ENCODE results near the gene HTT. TPM values are rescaled to one million over a fixed set of nuclear protein-coding genes. Genes with fewer than 3 reads are reported as not detected.

HTT gene
- total RNA-seq, 6 experiments from 2014 or later = 25.5 to 37.8 (median 30.3) TPM

DNA sequence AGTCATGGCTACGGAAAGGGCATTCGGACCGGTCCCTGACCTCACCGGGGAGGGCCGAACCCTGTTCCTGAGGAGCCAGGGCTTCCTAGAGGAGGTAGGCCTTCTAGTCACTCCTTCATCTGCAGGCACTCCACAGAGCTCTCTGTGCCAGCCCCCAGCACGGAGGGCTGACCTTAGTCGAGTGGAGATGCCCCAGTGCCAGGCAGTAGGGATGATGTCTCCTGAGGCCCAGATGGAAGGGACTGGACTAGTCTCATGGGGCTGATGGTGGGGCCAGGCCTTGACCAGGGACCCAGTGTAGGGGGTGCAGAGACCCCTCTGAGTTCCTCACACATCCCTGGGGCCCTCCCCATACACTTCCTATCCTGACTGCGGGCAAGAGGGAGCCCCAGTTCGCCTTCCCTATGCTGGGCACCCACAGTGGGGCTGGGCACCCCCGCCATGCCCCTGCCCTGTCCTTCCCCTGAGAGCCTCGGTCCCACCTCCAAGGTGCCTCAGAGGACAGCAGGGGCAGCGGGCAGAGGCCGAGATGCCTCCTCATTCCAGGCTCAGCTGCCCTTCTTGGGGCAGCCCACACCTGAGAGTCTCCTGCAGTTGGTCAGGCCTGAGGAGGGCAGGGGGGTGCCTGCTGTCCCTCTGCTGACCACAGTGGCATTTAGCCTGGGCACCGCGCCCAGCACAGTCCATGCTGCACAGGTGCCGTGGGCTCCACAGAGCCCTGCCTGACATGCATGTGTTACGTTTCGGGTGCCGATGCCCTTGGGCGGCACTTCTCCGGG, 173.1 kb downstream of the HTT start:
- DNase-seq = no peak
- intact Hi-C loops (cut with DNase I) = no loop called here
- no peak overlapping the region for H3K4me3 ChIP-seq

DNA sequence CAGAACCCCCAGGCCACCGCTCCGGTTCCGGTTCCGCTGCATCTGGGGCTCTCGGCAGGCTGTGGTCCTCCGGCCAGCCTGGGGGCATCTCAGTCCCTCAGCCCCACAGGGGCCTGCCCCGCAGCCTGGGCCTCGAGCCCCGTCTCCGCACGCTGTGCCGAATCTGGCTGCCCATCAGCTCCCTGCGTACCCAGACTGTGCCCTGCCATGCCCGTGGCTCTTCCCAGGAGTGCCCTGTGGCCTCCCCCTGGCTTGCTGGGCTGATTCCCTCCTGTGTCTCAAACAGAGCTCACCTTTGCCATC, 173.6 kb downstream of the HTT start:
- TF ChIP-seq POLR2A (IDR thresholded peaks at IDR 0.05) = no peak
- TF ChIP-seq, protein P1, sequence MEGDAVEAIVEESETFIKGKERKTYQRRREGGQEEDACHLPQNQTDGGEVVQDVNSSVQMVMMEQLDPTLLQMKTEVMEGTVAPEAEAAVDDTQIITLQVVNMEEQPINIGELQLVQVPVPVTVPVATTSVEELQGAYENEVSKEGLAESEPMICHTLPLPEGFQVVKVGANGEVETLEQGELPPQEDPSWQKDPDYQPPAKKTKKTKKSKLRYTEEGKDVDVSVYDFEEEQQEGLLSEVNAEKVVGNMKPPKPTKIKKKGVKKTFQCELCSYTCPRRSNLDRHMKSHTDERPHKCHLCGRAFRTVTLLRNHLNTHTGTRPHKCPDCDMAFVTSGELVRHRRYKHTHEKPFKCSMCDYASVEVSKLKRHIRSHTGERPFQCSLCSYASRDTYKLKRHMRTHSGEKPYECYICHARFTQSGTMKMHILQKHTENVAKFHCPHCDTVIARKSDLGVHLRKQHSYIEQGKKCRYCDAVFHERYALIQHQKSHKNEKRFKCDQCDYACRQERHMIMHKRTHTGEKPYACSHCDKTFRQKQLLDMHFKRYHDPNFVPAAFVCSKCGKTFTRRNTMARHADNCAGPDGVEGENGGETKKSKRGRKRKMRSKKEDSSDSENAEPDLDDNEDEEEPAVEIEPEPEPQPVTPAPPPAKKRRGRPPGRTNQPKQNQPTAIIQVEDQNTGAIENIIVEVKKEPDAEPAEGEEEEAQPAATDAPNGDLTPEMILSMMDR (IDR thresholded peaks at IDR 0.05) = no peak
- DNase-seq (no peak), ATAC-seq (no peak)
- Histone ChIP-seq H3K27ac (no peak overlapping the region), H3K9me3 (no peaks in the 10 kb centered on the region), H3K4me1 (no peaks in the 10 kb centered on the region), H3K36me3 (no peaks in the 10 kb centered on the region), H3K27me3 (no peaks in the 10 kb centered on the region), H3K4me3 (no peak overlapping the region)
- WGBS (ENCODE audit: insufficient coverage, low coverage, low lambda C conversion rate, missing lambda C conversion rate) = no CpG with 5 or more reads among the region's 14 CpGs
- intact Hi-C loops (cut with DNase I) = no loop called here

More for the DNA sequence above, 173.1 kb downstream of the HTT start:
- Histone ChIP-seq H3K4me1 (no peaks in the 10 kb centered on the region), H3K36me3 (no peaks in the 10 kb centered on the region), H3K27me3 (no peaks in the 10 kb centered on the region), H3K27ac (no peak overlapping the region), H3K9me3 (no peaks in the 10 kb centered on the region)
- no peak for TF ChIP-seq POLR2A (IDR thresholded peaks at IDR 0.05)
- TF ChIP-seq, protein P1 (IDR thresholded peaks at IDR 0.05) = no peak
- no peak for ATAC-seq
- WGBS (ENCODE audit: insufficient coverage, low coverage, low lambda C conversion rate, missing lambda C conversion rate) = 60% methylated on average over 1 of the region's 21 CpGs

DNA sequence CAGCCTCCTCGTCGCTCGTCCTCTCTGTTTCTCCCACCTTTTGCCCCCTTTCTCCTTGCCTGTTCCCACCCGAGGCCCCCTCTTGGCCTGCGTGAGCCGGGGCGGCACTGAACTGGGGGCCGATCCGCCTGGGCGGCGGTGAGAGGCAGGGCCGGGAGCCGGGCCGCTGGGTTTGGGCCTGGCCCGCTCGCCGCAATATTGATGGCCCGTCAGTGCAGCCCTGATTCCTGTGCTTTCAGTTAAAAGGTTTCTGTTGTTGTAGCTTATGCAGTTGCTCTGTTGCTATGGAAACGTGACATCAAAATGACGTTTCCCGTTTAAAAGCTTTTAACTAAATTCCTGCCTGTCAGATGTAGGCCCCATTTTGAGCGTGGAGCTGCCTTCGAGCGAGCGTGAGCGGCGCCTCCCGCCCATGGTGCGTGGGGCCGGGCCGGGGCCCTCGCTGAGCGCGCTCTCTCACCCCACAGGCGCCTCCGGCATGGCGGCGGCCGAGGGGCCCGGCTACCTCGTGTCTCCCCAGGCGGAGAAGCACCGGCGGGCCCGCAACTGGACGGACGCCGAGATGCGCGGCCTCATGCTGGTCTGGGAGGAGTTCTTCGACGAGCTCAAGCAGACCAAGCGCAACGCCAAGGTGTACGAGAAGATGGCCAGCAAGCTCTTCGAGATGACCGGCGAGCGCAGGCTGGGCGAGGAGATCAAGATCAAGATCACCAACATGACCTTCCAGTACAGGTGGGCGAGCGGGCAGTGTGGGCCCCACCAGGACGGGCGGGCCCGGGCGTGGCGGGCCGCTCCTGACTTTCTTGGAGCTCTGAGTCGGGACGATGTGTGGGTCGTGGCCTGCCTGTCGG, 174.6 kb downstream of the HTT start, which contains the start of gene MSANTD1:
Gene MSANTD1 (plus strand): TSS at position 349 of the 851 bp plus-strand sequence. CDS start 64 bp downstream, at position 413.
- ATAC-seq (no peak), DNase-seq (peak in 1 of 3 donors; percentile 52)
- Histone ChIP-seq H3K9me3 (no peaks in the 10 kb centered on the region), H3K27me3 (no peaks in the 10 kb centered on the region), H3K27ac (no peak within 1 kb of the TSS), H3K4me1 (no peaks in the 10 kb centered on the region), H3K4me3 (no peak within 1 kb of the TSS), H3K36me3 (no peaks in the 10 kb centered on the region)
- WGBS (ENCODE audit: insufficient coverage, low coverage, low lambda C conversion rate, missing lambda C conversion rate) = 90% methylated on average over 30 of the region's 72 CpGs
- intact Hi-C loops (cut with DNase I) = no loop called here
- no peak for TF ChIP-seq POLR2A (IDR thresholded peaks at IDR 0.05)
- TF ChIP-seq, protein P1 (IDR thresholded peaks at IDR 0.05) = no peak

DNA sequence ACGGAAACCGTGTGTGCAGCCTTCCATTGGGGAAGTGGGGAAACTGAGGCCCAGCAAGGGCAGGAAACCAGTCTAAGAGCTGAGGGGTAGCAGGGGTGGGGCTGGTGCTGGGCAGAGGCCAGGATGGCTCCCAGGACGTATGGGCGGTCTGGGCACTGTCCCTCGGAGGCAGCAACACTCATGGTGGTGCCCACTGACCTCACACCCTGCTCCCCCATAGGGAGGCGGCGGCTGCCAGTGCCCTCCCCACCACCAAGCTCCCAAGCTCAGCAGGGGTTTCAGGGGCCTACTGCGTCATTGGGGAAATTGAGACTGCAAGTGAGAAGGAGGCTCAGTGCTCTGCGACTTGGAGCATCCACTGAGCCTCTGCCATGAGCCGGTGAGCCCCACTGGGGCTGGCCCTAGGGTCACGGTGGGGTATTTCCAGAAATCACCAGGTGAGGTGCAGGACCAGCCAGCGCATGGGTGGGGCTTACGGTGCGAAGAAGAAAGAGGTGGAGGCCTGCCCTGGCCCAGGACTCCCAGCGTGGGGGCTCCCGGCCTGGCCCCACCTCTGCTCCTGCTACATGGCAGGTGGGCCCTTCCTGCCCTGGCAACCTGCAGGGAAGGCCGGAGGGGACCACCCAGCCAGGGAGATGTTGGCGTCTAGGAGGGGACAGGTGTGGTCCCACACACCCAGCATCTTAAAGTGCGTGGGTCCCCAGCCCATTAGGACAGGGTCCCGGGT, 175.4 kb downstream of the HTT start:
- intact Hi-C loops (cut with DNase I) = no loop called here
- ATAC-seq = no peak

More for the DNA sequence above, 175.4 kb downstream of the HTT start:
- DNase-seq = peak in 2 of 3 donors; percentile 12 to 49
- no peaks in the 10 kb centered on the region for H3K27me3 ChIP-seq
- H3K4me1 ChIP-seq = no peaks in the 10 kb centered on the region
- WGBS (ENCODE audit: insufficient coverage, low coverage, low lambda C conversion rate, missing lambda C conversion rate) = 84% methylated on average over 4 of the region's 20 CpGs
- no peak for TF ChIP-seq POLR2A (IDR thresholded peaks at IDR 0.05)
- TF ChIP-seq, protein P1 (IDR thresholded peaks at IDR 0.05) = no peak
- no peak overlapping the region for H3K4me3 ChIP-seq
- no peaks in the 10 kb centered on the region for H3K36me3 ChIP-seq
- H3K9me3 ChIP-seq = no peaks in the 10 kb centered on the region
- H3K27ac ChIP-seq = no peak overlapping the region
